Endothelial cell of umbilical vein (primary cell): ENCODE data around the gene METTL21C. TPM values are rescaled to one million over a fixed set of nuclear protein-coding genes. Genes with fewer than 3 reads are reported as not detected.

Source experiments
- BruUV-seq: library from RNA; stranded (reverse); fragments of 400-500 nt; replicated peaks from 2 replicates; lab custom pipeline; 2021; lab: Mats Ljungman, UMichigan
- CTCF ChIA-PET: fragments of 300-600, 350-600 bp; sonication (Branson Sonifier 250); formaldehyde crosslinking; loops from one replicate; lab custom pipeline; 2021; ENCODE audit warnings: antibody characterized with exemption, inconsistent platforms; lab: Charles Lee
- POLR2A ChIA-PET: fragments of 300-600, 350-600 bp; sonication (Branson Sonifier 250); formaldehyde crosslinking; loops from one replicate; lab custom pipeline; 2021; ENCODE audit warnings: antibody characterized with exemption, inconsistent platforms; lab: Charles Lee
- DNase-seq: peaks from one replicate; pipeline ENCODE4 v3.0.0-alpha.2; 2011; ENCODE audit warnings: low read depth, low spot score
- FAIRE-seq: peaks from 2 replicates; lab custom pipeline; 2011; peaks lifted over from hg19 to GRCh38; lab: Jason Lieb, UNC
- H2AFZ ChIP-seq: 2 replicates; pipeline ENCODE4 v1.6.0; 2012; ENCODE audit warnings: low read depth, low read length, control low read depth, inconsistent platforms
- H3K27ac ChIP-seq: 2 replicates; pipeline ENCODE4 v1.5.1; 2011; ENCODE audit warnings: low read depth, mild to moderate bottlenecking, control low read depth, low read length, moderate library complexity; ENCODE audit not compliant: insufficient read depth
- H3K27me3 ChIP-seq, 2 experiments: 2 replicates each; pipeline versions ENCODE4 v1.6.0 to v1.6.1; 2011; ENCODE audit warnings: low read length in 2 of 2, mixed read lengths in 1 of 2; ENCODE audit not compliant: control insufficient read depth in 2 of 2, insufficient read depth in 2 of 2
- H3K36me3 ChIP-seq, 2 experiments: 2 replicates in 1 of 2; 3 replicates in 1 of 2; pipeline ENCODE4 v1.5.1; 2011; ENCODE audit warnings: low read length in 2 of 2, mild to moderate bottlenecking in 1 of 2, moderate library complexity in 1 of 2; ENCODE audit not compliant: control insufficient read depth in 2 of 2, insufficient read depth in 2 of 2; ENCODE audit errors: extremely low read depth in 1 of 2
- H3K4me1 ChIP-seq: 3 replicates; pipeline ENCODE4 v1.5.1; 2011; ENCODE audit warnings: mild to moderate bottlenecking, low read length; ENCODE audit not compliant: control insufficient read depth, insufficient read depth; ENCODE audit errors: extremely low read depth
- H3K4me2 ChIP-seq: 2 replicates; pipeline ENCODE4 v1.6.1; 2011; ENCODE audit warnings: low read length, control low read depth, mixed read lengths; ENCODE audit not compliant: insufficient read depth
- H3K4me3 ChIP-seq, 3 experiments: fragments of 200-600 bp in 1 of 3; sonication (generic), shearing (Covaris generic) in 1 of 3; replicated peaks in 1 of 3; 2 replicates each; pipeline ENCODE4 v1.5.1; 2011 to 2016; ENCODE audit warnings: control low read depth in 3 of 3, low read length in 3 of 3, mild to moderate bottlenecking in 2 of 3, inconsistent platforms in 1 of 3, low read depth in 1 of 3, moderate library complexity in 1 of 3; ENCODE audit not compliant: insufficient read depth in 1 of 3
- H3K79me2 ChIP-seq: 2 replicates; pipeline ENCODE4 v1.6.0; 2012; ENCODE audit warnings: low read length, inconsistent platforms; ENCODE audit not compliant: control insufficient read depth, insufficient read depth
- H3K9ac ChIP-seq: replicated peaks from 2 replicates; pipeline ENCODE3; 2011; ENCODE audit warnings: low read length, control low read depth; ENCODE audit not compliant: insufficient read depth; ENCODE audit errors: extremely low read depth
- H3K9me1 ChIP-seq: replicated peaks from 3 replicates; pipeline ENCODE4 v1.6.0; 2011; ENCODE audit warnings: mild to moderate bottlenecking, low read length; ENCODE audit not compliant: control insufficient read depth, insufficient read depth; ENCODE audit errors: extremely low read depth
- H3K9me3 ChIP-seq: replicated peaks from 2 replicates; pipeline ENCODE4 v1.5.1; 2012; ENCODE audit warnings: low read length, inconsistent platforms; ENCODE audit not compliant: control insufficient read depth, insufficient read depth
- H4K20me1 ChIP-seq: replicated peaks from 2 replicates; pipeline ENCODE3; 2011; ENCODE audit warnings: mild to moderate bottlenecking, low read length; ENCODE audit not compliant: control insufficient read depth, insufficient read depth; ENCODE audit errors: extremely low read depth
- CTCF ChIP-seq, 2 donors: IDR thresholded peaks; 1 replicate in 1 of 2; 2 replicates in 1 of 2; pipeline ENCODE4 v1.5.1; 2011; ENCODE audit warnings: low read length in 2 of 2, mild to moderate bottlenecking in 2 of 2, moderate library complexity in 2 of 2, control low read depth in 1 of 2, inconsistent platforms in 1 of 2, low read depth in 1 of 2; ENCODE audit not compliant: insufficient read depth in 1 of 2; ENCODE audit errors: extremely low read depth in 1 of 2
- EZH2 ChIP-seq: IDR thresholded peaks from 2 replicates; pipeline ENCODE4 v1.6.1; 2012; ENCODE audit warnings: borderline replicate concordance, low read depth, mild to moderate bottlenecking, moderate library complexity, low read length, inconsistent platforms; ENCODE audit not compliant: severe bottlenecking
- FOS ChIP-seq: IDR thresholded peaks from 2 replicates; pipeline ENCODE4 v1.6.1; 2011; ENCODE audit warnings: mild to moderate bottlenecking, low read length, moderate library complexity, borderline replicate concordance; ENCODE audit not compliant: insufficient read depth
- GATA2 ChIP-seq: IDR thresholded peaks from 2 replicates; pipeline ENCODE4 v1.7.0; 2011; ENCODE audit warnings: low read depth, mild to moderate bottlenecking, moderate library complexity, mixed read lengths, low read length; ENCODE audit not compliant: insufficient read length, insufficient read depth
- JUN ChIP-seq: IDR thresholded peaks from 2 replicates; pipeline ENCODE4 v1.6.1; 2011; ENCODE audit warnings: borderline replicate concordance, low read depth; ENCODE audit not compliant: insufficient read length, insufficient read depth
- MAX ChIP-seq: IDR thresholded peaks from 2 replicates; pipeline ENCODE4 v1.6.1; 2011; ENCODE audit not compliant: insufficient read depth, insufficient read length
- MYC ChIP-seq: IDR thresholded peaks from one replicate; pipeline ENCODE4 v1.6.1; 2011; ENCODE audit warnings: mild to moderate bottlenecking, low read depth, low read length
- POLR2A ChIP-seq: IDR thresholded peaks from 2 replicates; pipeline ENCODE4 v1.6.1; 2012; ENCODE audit warnings: low read depth, mild to moderate bottlenecking, control low read depth, low read length
- POLR2AphosphoS5 ChIP-seq: IDR thresholded peaks from 2 replicates; pipeline ENCODE4 v1.6.1; 2012; ENCODE audit warnings: low read depth, mild to moderate bottlenecking, control low read depth, low read length, moderate library complexity; ENCODE audit not compliant: insufficient read depth
- dilution Hi-C: fragments of 300-500 bp; cut with MboI; formaldehyde crosslinking; loops from one replicate; pipeline ENCODE4 v1.15.0; 2019; ENCODE audit warnings: low sequenced_read_pairs; ENCODE audit not compliant: extremely low pct_ligation_motif_present
- intact Hi-C: fragments of 100-400 bp; cut with micrococcal nuclease; formaldehyde crosslinking; loops from one replicate; pipeline ENCODE4 v1.10.0; 2022
- polyA plus RNA-seq, 4 experiments: library from polyadenylated mRNA; depleted of rRNA in 3 of 4; stranded (reverse) in 3 of 4; unstranded in 1 of 4; fragments of >200 nt; gene quantifications; 2 replicates each; pipeline versions ENCODE4 v1.2.1 to v1.2.3, GENCODE V29; 2011 to 2012; ENCODE audit warnings: missing spikeins in 1 of 4
- total RNA-seq: library from RNA; stranded (reverse); gene quantifications from 2 replicates; pipeline ENCODE4 v1.2.3, GENCODE V29; 2021

Gene METTL21C
- total and polyA plus RNA-seq, 2 donors (not counting 3 experiments of a cell fraction or from before 2014, with no cell fraction given): not detected

- CTCF ChIA-PET: interaction anchor here (0.8 to 1.3 kb wide), 3 partner anchors 13 to 75 kb away, joined by 3 to 4 read pairs (median 4); no protein-coding TSS in a partner anchor
- intact Hi-C loops: no loop called here
- Histone ChIP-seq H3K9me3 (no peaks in the 10 kb centered on the region), H3K27me3 (no peaks in the 10 kb centered on the region), H3K4me2 (no peak overlapping the region), H3K9ac (no peak overlapping the region), H3K79me2 (no peaks in the 10 kb centered on the region), H4K20me1 (no peaks in the 10 kb centered on the region), H3K27ac (no peak overlapping the region), H3K4me3 (no peak overlapping the region), H3K36me3 (peaks cover 7 to 8% of the 10 kb centered on the region in 2 experiments), H3K4me1 (no peaks in the 10 kb centered on the region), H3K9me1 (no peaks in the 10 kb centered on the region), H2AFZ (no peak overlapping the region)
- no peak for DNase-seq
- POLR2A ChIA-PET: no interaction called here
- FAIRE-seq: no peak
- TF ChIP-seq MAX (no peak), GATA2 (no peak), CTCF (IDR thresholded peaks at IDR 0.05; ENCODE audit: extremely low read depth in 1 of 2, insufficient read depth in 1 of 2, low read depth in 1 of 2, low read length in 2 of 2) (no peak), POLR2AphosphoS5 (no peak), FOS (no peak), EZH2 (no peak), MYC (no peak), POLR2A (no peak), JUN (no peak)
- dilution Hi-C loops: no loop called here
- no TSS peak for BruUV-seq
These were observed 27.8 kb downstream of the METTL21C start for GRCh38 chr13:102667023-102667422.
